Fibroblast of skin of right quadriceps (primary cell): ENCODE results near the gene TERF2IP.

Experiments
- DNase-seq: peaks from one replicate; pipeline ENCODE4 v3.0.0-alpha.2; 2013

TERF2IP gene

GRCh38 chr16:75640598-75640997, 7.0 kb upstream of the TERF2IP start:
- DNase-seq = no peak

GRCh38 chr16:75644240-75645012, 3.1 kb upstream of the TERF2IP start:
- DNase-seq = no peak

GRCh38 chr16:75647112-75647491, 471 bp upstream of the TERF2IP start:
- no peak for DNase-seq

- DNase-seq = peak; percentile 63
Observed at GRCh38 chr16:75648265-75649076, 898 bp downstream of the TERF2IP start.

GRCh38 chr16:75653922-75654321, 6.3 kb downstream of the TERF2IP start:
- DNase-seq = peak; percentile 72

GRCh38 chr16:75658175-75658574, 10.6 kb downstream of the TERF2IP start:
- DNase-seq = no peak

- no peak for DNase-seq
Observed at GRCh38 chr16:75660321-75660720, 12.7 kb downstream of the TERF2IP start.

GRCh38 chr16:75660726-75661302, 13.2 kb downstream of the TERF2IP start:
- no peak for DNase-seq

- DNase-seq = no peak
Observed at GRCh38 chr16:75667503-75667902, 19.9 kb downstream of the TERF2IP start.

- DNase-seq = no peak
Observed at GRCh38 chr16:75676909-75677308, 29.3 kb downstream of the TERF2IP start, which contains the start of gene CPHXL2. Gene CPHXL2, minus strand, starts transcription at chr16:75677009. Its CDS starts 10 bp downstream, at chr16:75676999.

- no peak for DNase-seq
Observed at GRCh38 chr16:75679366-75679765, 31.8 kb downstream of the TERF2IP start.

GRCh38 chr16:75682308-75682707, 34.7 kb downstream of the TERF2IP start:
- no peak for DNase-seq

- DNase-seq = no peak
Observed at GRCh38 chr16:75687361-75687760, 39.8 kb downstream of the TERF2IP start.

GRCh38 chr16:75695708-75696107, 48.1 kb downstream of the TERF2IP start:
- DNase-seq = no peak

GRCh38 chr16:75697571-75697970, 50.0 kb downstream of the TERF2IP start:
- DNase-seq = no peak

- DNase-seq = no peak
Observed at GRCh38 chr16:75701361-75701760, 53.8 kb downstream of the TERF2IP start, which contains the start of gene DUXB. Gene DUXB, minus strand, starts transcription at chr16:75701461. Its CDS starts 43 bp downstream, at chr16:75701418.

- no peak for DNase-seq
Observed at GRCh38 chr16:75702242-75702641, 54.7 kb downstream of the TERF2IP start.

- no peak for DNase-seq
Observed at GRCh38 chr16:75703306-75703705, 55.7 kb downstream of the TERF2IP start.
